Endothelial cell of umbilical vein (primary cell): ENCODE data around the gene MYO9A.

Source experiments
- EZH2 ChIP-seq: IDR thresholded peaks from 2 replicates; pipeline ENCODE4 v1.6.1; 2012; ENCODE audit warnings: borderline replicate concordance, low read depth, mild to moderate bottlenecking, moderate library complexity, low read length, inconsistent platforms; ENCODE audit not compliant: severe bottlenecking
- FOS ChIP-seq: IDR thresholded peaks from 2 replicates; pipeline ENCODE4 v1.6.1; 2011; ENCODE audit warnings: mild to moderate bottlenecking, low read length, moderate library complexity, borderline replicate concordance; ENCODE audit not compliant: insufficient read depth
- GATA2 ChIP-seq: IDR thresholded peaks from 2 replicates; pipeline ENCODE4 v1.7.0; 2011; ENCODE audit warnings: low read depth, mild to moderate bottlenecking, moderate library complexity, mixed read lengths, low read length; ENCODE audit not compliant: insufficient read length, insufficient read depth
- JUN ChIP-seq: IDR thresholded peaks from 2 replicates; pipeline ENCODE4 v1.6.1; 2011; ENCODE audit warnings: borderline replicate concordance, low read depth; ENCODE audit not compliant: insufficient read length, insufficient read depth
- MYC ChIP-seq: IDR thresholded peaks from one replicate; pipeline ENCODE4 v1.6.1; 2011; ENCODE audit warnings: mild to moderate bottlenecking, low read depth, low read length
- POLR2A ChIP-seq: IDR thresholded peaks from 2 replicates; pipeline ENCODE4 v1.6.1; 2012; ENCODE audit warnings: low read depth, mild to moderate bottlenecking, control low read depth, low read length
- POLR2AphosphoS5 ChIP-seq: IDR thresholded peaks from 2 replicates; pipeline ENCODE4 v1.6.1; 2012; ENCODE audit warnings: low read depth, mild to moderate bottlenecking, control low read depth, low read length, moderate library complexity; ENCODE audit not compliant: insufficient read depth
- TF ChIP-seq, protein P1 (sequence below), 2 donors: IDR thresholded peaks; 1 replicate in 1 of 2; 2 replicates in 1 of 2; pipeline ENCODE4 v1.5.1; 2011; ENCODE audit warnings: low read length in 2 of 2, mild to moderate bottlenecking in 2 of 2, moderate library complexity in 2 of 2, control low read depth in 1 of 2, inconsistent platforms in 1 of 2, low read depth in 1 of 2; ENCODE audit not compliant: insufficient read depth in 1 of 2; ENCODE audit errors: extremely low read depth in 1 of 2
- TF ChIP-seq, protein P2 (sequence below): IDR thresholded peaks from 2 replicates; pipeline ENCODE4 v1.6.1; 2011; ENCODE audit not compliant: insufficient read depth, insufficient read length

DNA sequence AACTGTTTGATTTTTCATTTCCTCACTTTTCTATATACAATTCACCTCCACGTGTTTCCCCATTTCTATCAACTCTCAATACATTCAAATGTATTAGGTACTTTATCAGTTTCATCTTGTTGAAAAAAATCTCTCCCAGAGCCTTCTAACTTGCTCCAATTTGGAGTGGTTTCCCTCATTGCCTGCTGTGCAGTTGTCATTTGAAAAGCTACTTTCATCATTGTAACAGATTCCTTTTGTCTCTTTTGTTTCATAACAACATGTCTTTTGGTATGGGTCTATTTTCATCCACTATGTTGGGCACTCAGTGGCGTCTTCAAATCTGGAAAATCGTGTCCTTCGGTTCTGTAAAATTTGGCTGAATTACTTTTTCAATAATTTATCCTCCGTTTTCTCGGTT is 232.6 kb downstream of the MYO9A start:
- TF ChIP-seq, protein P1, sequence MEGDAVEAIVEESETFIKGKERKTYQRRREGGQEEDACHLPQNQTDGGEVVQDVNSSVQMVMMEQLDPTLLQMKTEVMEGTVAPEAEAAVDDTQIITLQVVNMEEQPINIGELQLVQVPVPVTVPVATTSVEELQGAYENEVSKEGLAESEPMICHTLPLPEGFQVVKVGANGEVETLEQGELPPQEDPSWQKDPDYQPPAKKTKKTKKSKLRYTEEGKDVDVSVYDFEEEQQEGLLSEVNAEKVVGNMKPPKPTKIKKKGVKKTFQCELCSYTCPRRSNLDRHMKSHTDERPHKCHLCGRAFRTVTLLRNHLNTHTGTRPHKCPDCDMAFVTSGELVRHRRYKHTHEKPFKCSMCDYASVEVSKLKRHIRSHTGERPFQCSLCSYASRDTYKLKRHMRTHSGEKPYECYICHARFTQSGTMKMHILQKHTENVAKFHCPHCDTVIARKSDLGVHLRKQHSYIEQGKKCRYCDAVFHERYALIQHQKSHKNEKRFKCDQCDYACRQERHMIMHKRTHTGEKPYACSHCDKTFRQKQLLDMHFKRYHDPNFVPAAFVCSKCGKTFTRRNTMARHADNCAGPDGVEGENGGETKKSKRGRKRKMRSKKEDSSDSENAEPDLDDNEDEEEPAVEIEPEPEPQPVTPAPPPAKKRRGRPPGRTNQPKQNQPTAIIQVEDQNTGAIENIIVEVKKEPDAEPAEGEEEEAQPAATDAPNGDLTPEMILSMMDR (IDR thresholded peaks at IDR 0.05; ENCODE audit: extremely low read depth in 1 of 2, insufficient read depth in 1 of 2, low read depth in 1 of 2, low read length in 2 of 2), result no peak
- TF ChIP-seq POLR2AphosphoS5, result no peak
- TF ChIP-seq POLR2A, result no peak
- no peak for TF ChIP-seq JUN
- TF ChIP-seq, protein P2, sequence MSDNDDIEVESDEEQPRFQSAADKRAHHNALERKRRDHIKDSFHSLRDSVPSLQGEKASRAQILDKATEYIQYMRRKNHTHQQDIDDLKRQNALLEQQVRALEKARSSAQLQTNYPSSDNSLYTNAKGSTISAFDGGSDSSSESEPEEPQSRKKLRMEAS, result no peak
- no peak for TF ChIP-seq EZH2
- no peak for TF ChIP-seq GATA2
- no peak for TF ChIP-seq FOS
- TF ChIP-seq MYC, result no peak
